VCaP (cell line): ENCODE results near the gene ILF3.
"Not testable (repeated sequence)": the region's sequence is repeated elsewhere in the genome, so short reads cannot be mapped to it uniquely, and the experiment has no call there.

Source experiments
- H3K27ac ChIP-seq: fragments of 450-650 bp; 2 replicates; pipeline ENCODE4 v1.5.1; 2017
- CTCF ChIP-seq: fragments of 450-650 bp; conservative IDR thresholded peaks from 2 replicates; pipeline ENCODE4 v1.5.1; 2017; ENCODE audit warnings: mild to moderate bottlenecking, moderate library complexity

ILF3 gene

GRCh38 chr19:10653482-10653731 is 739 bp upstream of the ILF3 start:
- peak overlapping the region; percentile 95 for H3K27ac ChIP-seq
- no peak for TF ChIP-seq CTCF

- peak overlapping the region; percentile 95 for H3K27ac ChIP-seq
- TF ChIP-seq CTCF, result no peak
Measured at GRCh38 chr19:10654610-10655456, 687 bp downstream of the ILF3 start.

- 0 out of 2 replicates have a peak, but pooled peaks have one; percentile 10 for TF ChIP-seq CTCF
- H3K27ac ChIP-seq, result peak overlapping the region; percentile 95
Measured at GRCh38 chr19:10655457-10656312, 1.5 kb downstream of the ILF3 start.

GRCh38 chr19:10660346-10660745 is 6.2 kb downstream of the ILF3 start:
- no peak overlapping the region for H3K27ac ChIP-seq

GRCh38 chr19:10661946-10662345 is 7.8 kb downstream of the ILF3 start:
- TF ChIP-seq CTCF, result no peak
- no peak overlapping the region for H3K27ac ChIP-seq

More at GRCh38 chr19:10660346-10660745, 6.2 kb downstream of the ILF3 start:
- TF ChIP-seq CTCF, result no peak

- TF ChIP-seq CTCF, result no peak
- no peak overlapping the region for H3K27ac ChIP-seq
Measured at GRCh38 chr19:10662384-10663251, 8.5 kb downstream of the ILF3 start.

- H3K27ac ChIP-seq, result not testable (repeated sequence)
Measured at GRCh38 chr19:10663252-10663563, 9.1 kb downstream of the ILF3 start.
